Heart right ventricle (tissue), 16 donors: ENCODE results near the gene FBXO7. TPM values are rescaled to one million over a fixed set of nuclear protein-coding genes. Genes with fewer than 3 reads are reported as not detected.
A peak's percentile ranks its signal among the peaks of the same experiment; 100 is the strongest.

Experiments used
- ATAC-seq, 8 donors: fragments of 200-7000 bp; cut with Tn5 transposase; one replicate each; pipeline ENCODE4 v1.9.1; 2020; ENCODE audit warnings: mild to moderate bottlenecking in 8 of 8, moderate library complexity in 8 of 8, moderate number of reproducible peaks in 1 of 8
- DNase-seq, 2 donors: peaks; one replicate each; pipeline ENCODE4 v3.0.0-alpha.2; 2020
- H3K27ac ChIP-seq, 10 donors: fragments of 200-600 bp; sonication (generic) in 2 of 10; one replicate each; pipeline versions ENCODE4 v1.5.0 to v1.8.0; 2020 to 2022; ENCODE audit warnings: mild to moderate bottlenecking in 3 of 10
- H3K27me3 ChIP-seq, 7 donors: fragments of 200-600 bp; one replicate each; pipeline ENCODE4 v1.8.0; 2021 to 2022; ENCODE audit warnings: mild to moderate bottlenecking in 2 of 7
- H3K36me3 ChIP-seq, 9 donors: fragments of 200-600 bp; sonication (generic) in 1 of 9; one replicate each; pipeline versions ENCODE4 v1.5.0 to v1.8.0; 2020 to 2022; ENCODE audit warnings: mild to moderate bottlenecking in 2 of 9
- H3K4me1 ChIP-seq, 9 donors: fragments of 200-600 bp; sonication (generic) in 1 of 9; one replicate each; pipeline versions ENCODE4 v1.5.0 to v1.8.0; 2020 to 2022; ENCODE audit warnings: mild to moderate bottlenecking in 4 of 9
- H3K4me3 ChIP-seq, 10 donors: fragments of 200-600 bp; sonication (generic) in 2 of 10; one replicate each; pipeline versions ENCODE4 v1.5.0 to v1.8.0; 2020 to 2022; ENCODE audit warnings: mild to moderate bottlenecking in 7 of 10, moderate library complexity in 2 of 10
- H3K9me3 ChIP-seq, 11 donors: fragments of 200-600 bp in 10 of 11; sonication (generic) in 2 of 11; one replicate each; pipeline versions ENCODE4 v1.5.0 to v1.8.0; 2013 to 2022; ENCODE audit warnings: mild to moderate bottlenecking in 2 of 11, control low read depth in 1 of 11, moderate library complexity in 1 of 11
- WGBS, 2 donors: extraction: QIAGEN DNeasy Blood & Tissue Kit; methylation state at CpG; one replicate each; pipeline ENCODE4 v1.1.7; 2013; ENCODE audit warnings: inconsistent platforms in 1 of 2; 5-methylcytosine and 5-hydroxymethylcytosine counted together
- intact Hi-C, 10 donors: fragments of 100-400 bp; cut with DNase I; formaldehyde crosslinking; loops; one replicate each; pipeline versions ENCODE4 v1.11.1 to v1.14.2; 2022
- polyA plus RNA-seq, 2 donors: library from polyadenylated mRNA; stranded (reverse); fragments of 200-250 nt; gene quantifications; one replicate each; pipeline ENCODE4 v1.2.3, GENCODE V29; 2013
- total RNA-seq, 10 donors: library from RNA; stranded (reverse); fragmentation: NEBNext Ultra II Directional in 3 of 10; extraction: Animal tissue kit (Norgen Biotek cat#: 25700) in 3 of 10; gene quantifications; one replicate each; pipeline versions ENCODE4 v1.2.1 to v1.2.4, GENCODE V29; 2021 to 2023
- TF ChIP-seq, protein P1 (sequence below), 9 donors: fragments of 200-600 bp; sonication (generic) in 2 of 9; IDR thresholded peaks; one replicate each; pipeline versions ENCODE4 v1.5.0 to v1.8.0; 2021 to 2022; ENCODE audit warnings: antibody characterized with exemption in 9 of 9, mild to moderate bottlenecking in 5 of 9, moderate library complexity in 1 of 9
- donor health status: Arrhythmogenic right ventricular cardiomyopathy.
- donor health status: ischemic (EF 13 %, LVEDD 7.1; RV severe dilation, severe dysfunction).
- donor health status: healthy with polysubstance abuse.
- donor health status: DM: no; HTN: yes; CAD: no.
- donor health status: DM: no; HTN: no; CAD: no.
- donor health status: ischemic (EF 25% LVEDD 6.9; RV normal size, moderate dysfunction).
- donor health status: ischemic (EF 25% LVEDD 5.7; RV mildly dilated, moderate dysfunction).
- donor health status: healthy.
- donor health status: DM: yes; HTN: yes; CAD: no.
- donor health status: Ischemic cardiomyopathy.
- donor health status: ischemic (EF 35%, LVEDD 5.7; RV mildly dilated, moderate dysfunction).
- donor health status: nonischemic (EF 11% LVEDD 7.7; RV severe dilation, severe dysfunction).
- donor health status: DM: yes; HTN: yes; CAD: no.
- donor health status: PGD.
- donor health status: ischemic (EF 29% LVEDD 5.4; RV normal size, mild dysfunction).
- donor health status: nonischemic (EF 23%, LVEDD 6.1; RV moderate dilation, normal function).

The FBXO7 gene
- total and polyA plus RNA-seq, 12 donors: 21.1 to 52.2 (median 37.6) TPM

DNA sequence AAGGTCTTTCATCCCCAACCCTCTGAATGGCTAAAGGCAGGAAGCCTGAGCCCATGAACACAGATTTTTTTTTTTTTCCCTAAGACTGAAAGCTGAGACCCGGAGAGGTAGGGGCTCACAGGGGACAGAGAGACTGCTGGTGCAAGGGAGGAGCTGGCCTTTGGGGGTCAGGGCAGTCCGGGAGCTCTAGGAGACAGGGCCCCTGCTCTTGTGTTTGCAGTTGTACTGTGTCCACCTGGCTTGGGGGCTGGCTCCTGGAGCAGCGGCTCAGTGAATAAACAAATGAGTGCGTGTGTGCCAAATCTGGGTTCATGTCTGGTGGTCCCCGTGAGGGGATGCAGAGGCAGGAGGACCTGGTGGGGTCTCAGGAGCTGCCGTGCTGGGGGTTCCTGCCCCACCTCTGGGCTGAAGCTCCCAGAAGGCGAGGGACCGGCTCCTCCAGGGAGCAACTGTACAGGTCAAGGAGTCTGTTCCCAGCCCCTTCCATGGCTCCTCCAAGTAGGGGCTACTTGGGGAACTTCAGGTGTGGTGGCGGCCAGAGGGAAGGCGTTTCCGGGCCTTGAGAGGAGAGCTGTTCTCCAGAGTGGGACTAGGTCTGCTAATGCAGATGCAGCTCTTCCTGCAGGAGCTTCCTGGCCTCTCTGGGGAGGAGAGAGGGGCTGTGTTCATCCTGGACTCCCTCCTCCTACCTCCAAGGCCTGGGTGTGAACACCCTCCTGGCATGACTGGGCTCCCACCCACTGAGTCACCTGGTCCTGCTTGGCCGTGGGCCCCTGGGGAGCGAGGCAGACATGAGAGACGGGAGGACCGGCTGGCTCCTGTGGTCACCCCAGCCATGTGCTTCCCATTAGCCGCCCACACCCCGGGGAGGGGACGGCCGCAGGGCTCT, 57.6 kb downstream of the FBXO7 start:
- Histone ChIP-seq H3K9me3 (no peaks in the 10 kb centered on the region), H3K4me1 (peaks cover 18 to 70% (median 61%) of the 10 kb centered on the region in 9 donors), H3K27me3 (no peaks in the 10 kb centered on the region), H3K36me3 (no peaks in the 10 kb centered on the region), H3K4me3 (peak overlapping the region in 3 of 10 donors; percentile 5 to 20 (median 5)), H3K27ac (peak overlapping the region; percentile 76 to 93 (median 82))
- intact Hi-C loops: loop anchor here in 9 of 10 donors (2.0 to 10.0 kb wide), 14 partner anchors 45 to 267 kb away; no protein-coding TSS in a partner anchor
- peak; percentile 92 to 93 for DNase-seq
- ATAC-seq: peak; percentile 74 to 88 (median 84)
- TF ChIP-seq, protein P1, sequence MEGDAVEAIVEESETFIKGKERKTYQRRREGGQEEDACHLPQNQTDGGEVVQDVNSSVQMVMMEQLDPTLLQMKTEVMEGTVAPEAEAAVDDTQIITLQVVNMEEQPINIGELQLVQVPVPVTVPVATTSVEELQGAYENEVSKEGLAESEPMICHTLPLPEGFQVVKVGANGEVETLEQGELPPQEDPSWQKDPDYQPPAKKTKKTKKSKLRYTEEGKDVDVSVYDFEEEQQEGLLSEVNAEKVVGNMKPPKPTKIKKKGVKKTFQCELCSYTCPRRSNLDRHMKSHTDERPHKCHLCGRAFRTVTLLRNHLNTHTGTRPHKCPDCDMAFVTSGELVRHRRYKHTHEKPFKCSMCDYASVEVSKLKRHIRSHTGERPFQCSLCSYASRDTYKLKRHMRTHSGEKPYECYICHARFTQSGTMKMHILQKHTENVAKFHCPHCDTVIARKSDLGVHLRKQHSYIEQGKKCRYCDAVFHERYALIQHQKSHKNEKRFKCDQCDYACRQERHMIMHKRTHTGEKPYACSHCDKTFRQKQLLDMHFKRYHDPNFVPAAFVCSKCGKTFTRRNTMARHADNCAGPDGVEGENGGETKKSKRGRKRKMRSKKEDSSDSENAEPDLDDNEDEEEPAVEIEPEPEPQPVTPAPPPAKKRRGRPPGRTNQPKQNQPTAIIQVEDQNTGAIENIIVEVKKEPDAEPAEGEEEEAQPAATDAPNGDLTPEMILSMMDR (IDR thresholded peaks at IDR 0.05): no peak
- WGBS, 2 donors: 48 to 54% methylated on average over 19 of the region's 19 CpGs

DNA sequence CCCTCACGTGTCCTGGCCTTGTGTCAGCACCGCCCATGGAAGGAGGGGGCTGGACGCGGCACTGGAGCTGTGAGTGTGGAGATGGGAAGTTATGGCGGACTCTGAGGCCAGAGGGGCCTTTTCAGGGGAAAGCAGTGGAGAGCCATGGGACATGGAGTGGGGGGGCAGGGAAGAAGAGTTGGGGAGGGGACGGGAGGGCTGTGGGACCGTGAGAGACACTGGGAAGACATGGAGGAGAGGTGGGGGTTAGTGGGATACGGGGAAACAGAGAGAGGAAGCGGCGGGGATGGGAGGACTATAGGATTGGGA, 58.2 kb downstream of the FBXO7 start:
- no peak for ATAC-seq
- Histone ChIP-seq H3K27ac (peak overlapping the region; percentile 76 to 93 (median 82)), H3K4me1 (peaks cover 18 to 70% (median 61%) of the 10 kb centered on the region in 9 donors), H3K27me3 (no peaks in the 10 kb centered on the region), H3K4me3 (peak overlapping the region in 2 of 10 donors; percentile 5 to 20), H3K36me3 (no peaks in the 10 kb centered on the region), H3K9me3 (peaks cover 0 to under 1% (median 0%) of the 10 kb centered on the region in 11 donors)
- DNase-seq: no peak
- WGBS, 2 donors: 58 to 73% methylated on average over 10 of the region's 10 CpGs
- intact Hi-C loops: loop anchor here in 9 of 10 donors (2.0 to 10.0 kb wide), 11 partner anchors 45 to 232 kb away; no protein-coding TSS in a partner anchor
- TF ChIP-seq, protein P1 (IDR thresholded peaks at IDR 0.05): no peak

DNA sequence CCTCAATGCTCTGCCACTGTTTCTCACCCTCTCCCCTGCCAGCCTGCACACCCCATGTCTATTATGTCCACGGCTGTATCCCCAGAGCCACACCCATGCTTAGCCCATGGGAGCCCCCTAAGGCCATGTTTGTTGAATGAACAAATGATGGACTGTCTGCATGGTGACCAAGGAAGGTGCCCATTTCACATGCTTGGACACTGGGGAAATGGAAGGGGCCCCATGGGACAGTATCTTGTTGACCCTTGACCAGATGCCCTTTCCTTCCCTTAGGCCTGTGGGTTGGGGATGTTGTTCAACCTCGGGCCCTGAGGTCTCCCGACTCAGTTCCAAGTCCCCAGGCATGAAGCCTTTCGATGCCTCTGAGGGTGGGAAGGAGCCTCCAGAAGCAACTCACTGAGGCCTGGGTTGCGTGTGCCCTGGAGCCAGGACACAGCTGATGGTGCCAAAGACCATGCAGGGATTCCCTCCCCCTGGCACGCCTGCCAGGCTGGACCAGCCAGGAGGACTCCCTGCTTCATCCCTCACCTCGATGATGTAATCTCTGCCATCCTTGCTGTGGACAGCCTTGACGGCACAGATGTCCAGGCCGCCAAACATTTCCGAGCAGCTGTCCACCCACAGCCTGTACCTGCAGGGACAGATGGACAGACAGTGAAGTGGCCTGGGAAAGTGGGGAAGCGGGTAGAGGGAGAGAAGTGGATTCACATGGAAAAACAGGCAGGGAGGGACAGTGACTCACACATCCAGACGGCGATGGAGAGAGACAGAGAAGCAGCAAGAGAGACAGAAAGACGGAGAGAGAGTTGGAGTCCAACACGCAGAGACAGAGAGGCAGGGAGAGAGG, 58.9 kb downstream of the FBXO7 start:
- 79 to 85% methylated on average over 15 of the region's 15 CpGs for WGBS, 2 donors

More for the DNA sequence above, 58.9 kb downstream of the FBXO7 start:
- Histone ChIP-seq H3K27ac (peak overlapping the region; percentile 76 to 93 (median 82)), H3K9me3 (peaks cover 0 to 3% (median 0%) of the 10 kb centered on the region in 11 donors), H3K36me3 (no peaks in the 10 kb centered on the region), H3K27me3 (no peaks in the 10 kb centered on the region), H3K4me3 (no peak overlapping the region), H3K4me1 (peaks cover 18 to 70% (median 61%) of the 10 kb centered on the region in 9 donors)
- ATAC-seq (no peak), DNase-seq (no peak)
- intact Hi-C loops: loop anchor here in 9 of 10 donors (2.0 to 10.0 kb wide), 12 partner anchors 44 to 231 kb away; no protein-coding TSS in a partner anchor
- TF ChIP-seq, protein P1 (IDR thresholded peaks at IDR 0.05): no peak
